ENCODE measurements around the gene ARID5B.

The ARID5B gene

GRCh38 chr10:61882621-61883370 lies 18.7 kb upstream of the ARID5B start:
- DNase-seq: no peak

- DNase-seq: no peak
Observed at GRCh38 chr10:61883371-61884025, 18.0 kb upstream of the ARID5B start.

- DNase-seq: no peak
Observed at GRCh38 chr10:61887772-61888171, 13.7 kb upstream of the ARID5B start.

- DNase-seq: no peak
Observed at GRCh38 chr10:61888744-61889143, 12.8 kb upstream of the ARID5B start.

- DNase-seq: no peak
Observed at GRCh38 chr10:61890430-61890829, 11.1 kb upstream of the ARID5B start.

- no peak for DNase-seq
Observed at GRCh38 chr10:61890881-61891409, 10.6 kb upstream of the ARID5B start.

GRCh38 chr10:61891906-61892585 lies 9.5 kb upstream of the ARID5B start:
- DNase-seq: no peak

- DNase-seq: no peak
Observed at GRCh38 chr10:61892961-61893360, 8.5 kb upstream of the ARID5B start.

GRCh38 chr10:61894133-61894532 lies 7.4 kb upstream of the ARID5B start:
- no peak for DNase-seq

- no peak for DNase-seq
Observed at GRCh38 chr10:61895898-61896600, 5.5 kb upstream of the ARID5B start.

GRCh38 chr10:61896854-61897661 lies 4.4 kb upstream of the ARID5B start:
- peak in 43 of 56 donors; percentile 4 to 74 (median 34) for DNase-seq

GRCh38 chr10:61897671-61898434 lies 3.6 kb upstream of the ARID5B start:
- peak in 42 of 56 donors; percentile 1 to 70 (median 26) for DNase-seq

- DNase-seq: no peak
Observed at GRCh38 chr10:61898435-61898778, 3.1 kb upstream of the ARID5B start.

GRCh38 chr10:61899069-61899531 lies 2.4 kb upstream of the ARID5B start:
- DNase-seq: no peak

GRCh38 chr10:61899663-61899996 lies 1.9 kb upstream of the ARID5B start:
- no peak for DNase-seq

- DNase-seq: peak in 41 of 56 donors; percentile 6 to 66 (median 28)
Observed at GRCh38 chr10:61899997-61900828, 1.3 kb upstream of the ARID5B start.

- DNase-seq: peak in 13 of 56 donors; percentile 43 to 81 (median 59)
Observed at GRCh38 chr10:61901829-61902444, 438 bp downstream of the ARID5B start.

GRCh38 chr10:61902445-61903220 lies 1.1 kb downstream of the ARID5B start:
- peak in 49 of 56 donors; percentile 4 to 81 (median 46) for DNase-seq

All from amygdala (tissue), 56 donors.